Urothelium cell line (cell line): Measurements from ENCODE around the gene CRTC3.

ENCODE experiments used
- DNase-seq: peaks from one replicate; pipeline ENCODE4 v3.0.0; 2011; ENCODE audit warnings: low spot score, mixed read lengths
- FAIRE-seq: peaks from 2 replicates; lab custom pipeline; 2011; peaks lifted over from hg19 to GRCh38; lab: Jason Lieb, UNC

Gene CRTC3

GRCh38 chr15:90691369-90691768 is 161.6 kb downstream of the CRTC3 start:
- FAIRE-seq (no peak), DNase-seq (no peak)

GRCh38 chr15:90691982-90692773 is 162.5 kb downstream of the CRTC3 start:
- DNase-seq (no peak), FAIRE-seq (no peak)
